Measurements from ENCODE around the gene DVL2.

The DVL2 gene

GRCh38 chr17:7242717-7243452 is 8.6 kb upstream of the DVL2 start (continued):
- TF ChIP-seq ZBTB10 (tag by site-specific recombination; IDR thresholded peaks at IDR 0.05) (peak; percentile 88), ZNF76 (tag by site-specific recombination; IDR thresholded peaks at IDR 0.05; ENCODE audit: borderline replicate concordance, low read depth) (peak; percentile 83), ZNF311 (tag by site-specific recombination; IDR thresholded peaks at IDR 0.05; ENCODE audit: borderline replicate concordance) (no peak), SCRT1 (tag by site-specific recombination; IDR thresholded peaks at IDR 0.05; ENCODE audit: borderline replicate concordance) (no peak), ZBTB48 (tag by site-specific recombination; IDR thresholded peaks at IDR 0.05) (peak; percentile 74), ZNF555 (tag by site-specific recombination; conservative IDR thresholded peaks at IDR 0.05) (no peak), ZNF561 (tag by site-specific recombination; IDR thresholded peaks at IDR 0.05; ENCODE audit: borderline replicate concordance) (peak; percentile 93), ZNF600 (tag by site-specific recombination; IDR thresholded peaks at IDR 0.05) (peak; percentile 99), ZNF114 (tag by site-specific recombination; IDR thresholded peaks at IDR 0.05) (no peak), ZNF623 (tag by site-specific recombination; IDR thresholded peaks at IDR 0.05) (peak; percentile 56; the same call in 1 of the 2 replicates), ZNF48 (tag by site-specific recombination; IDR thresholded peaks at IDR 0.05) (no peak), ZNF585B (tag by site-specific recombination; IDR thresholded peaks at IDR 0.05) (no peak), YY2 (tag by site-specific recombination; IDR thresholded peaks at IDR 0.05) (peak; percentile 86), ZNF10 (tag by site-specific recombination; IDR thresholded peaks at IDR 0.05) (0 out of 2 replicates have a peak, but pooled peaks have one; percentile 43), ZNF513 (tag by site-specific recombination; IDR thresholded peaks at IDR 0.05) (peak; percentile 71), ZNF391 (tag by site-specific recombination; IDR thresholded peaks at IDR 0.05; ENCODE audit: borderline replicate concordance, low read depth) (peak; percentile 98), ZNF239 (tag by site-specific recombination; IDR thresholded peaks at IDR 0.05) (0 out of 2 replicates have a peak, but pooled peaks have one; percentile 62), EGR2 (tag by site-specific recombination; IDR thresholded peaks at IDR 0.05; ENCODE audit: low read depth) (peak; percentile 89), ZBTB1 (tag by site-specific recombination; IDR thresholded peaks at IDR 0.05) (peak; percentile 50; the same call in 1 of the 2 replicates), ZNF549 (tag by site-specific recombination; IDR thresholded peaks at IDR 0.05) (no peak), ZNF629 (tag by site-specific recombination; IDR thresholded peaks at IDR 0.05) (peak; percentile 88), KLF1 (tag by site-specific recombination; IDR thresholded peaks at IDR 0.05) (peak; percentile 95), ZEB2 (tag by site-specific recombination; IDR thresholded peaks at IDR 0.05) (peak; percentile 98), ZNF544 (tag by site-specific recombination; IDR thresholded peaks at IDR 0.05) (no peak), ZBTB49 (tag by site-specific recombination; IDR thresholded peaks at IDR 0.05; ENCODE audit: low read depth) (no peak), ZNF521 (tag by site-specific recombination; IDR thresholded peaks at IDR 0.05) (no peak), ZNF350 (tag by site-specific recombination; IDR thresholded peaks at IDR 0.05) (no peak), ZNF202 (tag by site-specific recombination; IDR thresholded peaks at IDR 0.05; ENCODE audit: borderline replicate concordance) (no peak), TRIM28 (IDR thresholded peaks at IDR 0.05; ENCODE audit: borderline replicate concordance, low read length) (no peak), ZFP69B (tag by site-specific recombination; IDR thresholded peaks at IDR 0.05) (peak; percentile 86)
- TF ChIP-seq, protein P1, sequence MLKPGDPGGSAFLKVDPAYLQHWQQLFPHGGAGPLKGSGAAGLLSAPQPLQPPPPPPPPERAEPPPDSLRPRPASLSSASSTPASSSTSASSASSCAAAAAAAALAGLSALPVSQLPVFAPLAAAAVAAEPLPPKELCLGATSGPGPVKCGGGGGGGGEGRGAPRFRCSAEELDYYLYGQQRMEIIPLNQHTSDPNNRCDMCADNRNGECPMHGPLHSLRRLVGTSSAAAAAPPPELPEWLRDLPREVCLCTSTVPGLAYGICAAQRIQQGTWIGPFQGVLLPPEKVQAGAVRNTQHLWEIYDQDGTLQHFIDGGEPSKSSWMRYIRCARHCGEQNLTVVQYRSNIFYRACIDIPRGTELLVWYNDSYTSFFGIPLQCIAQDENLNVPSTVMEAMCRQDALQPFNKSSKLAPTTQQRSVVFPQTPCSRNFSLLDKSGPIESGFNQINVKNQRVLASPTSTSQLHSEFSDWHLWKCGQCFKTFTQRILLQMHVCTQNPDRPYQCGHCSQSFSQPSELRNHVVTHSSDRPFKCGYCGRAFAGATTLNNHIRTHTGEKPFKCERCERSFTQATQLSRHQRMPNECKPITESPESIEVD (tag by site-specific recombination; IDR thresholded peaks at IDR 0.05), result no peak
- TF ChIP-seq, protein P2, sequence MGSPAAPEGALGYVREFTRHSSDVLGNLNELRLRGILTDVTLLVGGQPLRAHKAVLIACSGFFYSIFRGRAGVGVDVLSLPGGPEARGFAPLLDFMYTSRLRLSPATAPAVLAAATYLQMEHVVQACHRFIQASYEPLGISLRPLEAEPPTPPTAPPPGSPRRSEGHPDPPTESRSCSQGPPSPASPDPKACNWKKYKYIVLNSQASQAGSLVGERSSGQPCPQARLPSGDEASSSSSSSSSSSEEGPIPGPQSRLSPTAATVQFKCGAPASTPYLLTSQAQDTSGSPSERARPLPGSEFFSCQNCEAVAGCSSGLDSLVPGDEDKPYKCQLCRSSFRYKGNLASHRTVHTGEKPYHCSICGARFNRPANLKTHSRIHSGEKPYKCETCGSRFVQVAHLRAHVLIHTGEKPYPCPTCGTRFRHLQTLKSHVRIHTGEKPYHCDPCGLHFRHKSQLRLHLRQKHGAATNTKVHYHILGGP (tag by site-specific recombination; IDR thresholded peaks at IDR 0.05), result no peak

Data from HEK293 (cell line).